EL (cell line): Measurements from ENCODE around the gene CRTC1.

Source experiments
- DNase-seq: peaks from one replicate; pipeline ENCODE4 v3.0.0-alpha.2; 2016

Gene CRTC1

GRCh38 chr19:18683109-18683957, at the start of gene CRTC1:
Gene CRTC1 (plus strand): TSS chr19:18683680. CDS start chr19:18683703, 23 bp downstream.
- DNase-seq, result peak; percentile 88

GRCh38 chr19:18634612-18635297, 48.7 kb upstream of the CRTC1 start:
- no peak for DNase-seq

GRCh38 chr19:18635831-18636182, 47.7 kb upstream of the CRTC1 start:
- no peak for DNase-seq

GRCh38 chr19:18636183-18636968, 47.1 kb upstream of the CRTC1 start:
- peak; percentile 96 for DNase-seq

GRCh38 chr19:18636969-18637629, 46.4 kb upstream of the CRTC1 start, which contains the start of gene KLHL26:
Gene KLHL26 (plus strand): TSS chr19:18637028. CDS start chr19:18637055, 27 bp downstream.
- DNase-seq, result no peak

- no peak for DNase-seq
Measured at GRCh38 chr19:18637673-18638630, 45.5 kb upstream of the CRTC1 start.

GRCh38 chr19:18639706-18640243, 43.7 kb upstream of the CRTC1 start:
- no peak for DNase-seq

GRCh38 chr19:18644196-18645034, 39.1 kb upstream of the CRTC1 start:
- DNase-seq, result no peak

GRCh38 chr19:18645035-18645511, 38.4 kb upstream of the CRTC1 start:
- DNase-seq, result no peak

GRCh38 chr19:18646535-18647370, 36.7 kb upstream of the CRTC1 start:
- DNase-seq, result no peak

GRCh38 chr19:18647371-18647767, 36.1 kb upstream of the CRTC1 start:
- no peak for DNase-seq

- no peak for DNase-seq
Measured at GRCh38 chr19:18647807-18648206, 35.7 kb upstream of the CRTC1 start.

GRCh38 chr19:18648973-18649315, 34.5 kb upstream of the CRTC1 start:
- DNase-seq, result no peak

GRCh38 chr19:18649371-18650020, 34.0 kb upstream of the CRTC1 start:
- no peak for DNase-seq

GRCh38 chr19:18650021-18650390, 33.5 kb upstream of the CRTC1 start:
- DNase-seq, result peak; percentile 59

- peak; percentile 80 for DNase-seq
Measured at GRCh38 chr19:18650468-18651041, 32.9 kb upstream of the CRTC1 start.

GRCh38 chr19:18651300-18651699, 32.2 kb upstream of the CRTC1 start:
- no peak for DNase-seq

- DNase-seq, result no peak
Measured at GRCh38 chr19:18651733-18652132, 31.7 kb upstream of the CRTC1 start.
